ENCODE results near the gene PRKCB.

PRKCB gene

GRCh38 chr16:23852794-23853562 lies 17.2 kb downstream of the PRKCB start:
- no peak for TF ChIP-seq SIN3A (IDR thresholded peaks at IDR 0.05; ENCODE audit: borderline replicate concordance, insufficient read depth, low read length)
- TF ChIP-seq REST (IDR thresholded peaks at IDR 0.05; ENCODE audit: insufficient read depth in 1 of 2, low read depth in 2 of 2, low read length in 2 of 2): no peak
- TF ChIP-seq TAF1 (IDR thresholded peaks at IDR 0.05; ENCODE audit: borderline replicate concordance, insufficient read depth, low read length): no peak
- TF ChIP-seq FOXP2 (optimal IDR thresholded peaks at IDR 0.05; ENCODE audit: borderline replicate concordance, extremely low read depth, extremely low read length, insufficient read depth): no peak
- no peak for TF ChIP-seq POLR2AphosphoS5 (IDR thresholded peaks at IDR 0.05; ENCODE audit: low read depth, low read length)

- TF ChIP-seq SIN3A (IDR thresholded peaks at IDR 0.05; ENCODE audit: borderline replicate concordance, insufficient read depth, low read length) (no peak), POLR2AphosphoS5 (IDR thresholded peaks at IDR 0.05; ENCODE audit: low read depth, low read length) (no peak), TAF1 (IDR thresholded peaks at IDR 0.05; ENCODE audit: borderline replicate concordance, insufficient read depth, low read length) (no peak), FOXP2 (optimal IDR thresholded peaks at IDR 0.05; ENCODE audit: borderline replicate concordance, extremely low read depth, extremely low read length, insufficient read depth) (no peak), REST (IDR thresholded peaks at IDR 0.05; ENCODE audit: insufficient read depth in 1 of 2, low read depth in 2 of 2, low read length in 2 of 2) (no peak)
Measured at GRCh38 chr16:23855010-23855409, 19.2 kb downstream of the PRKCB start.

GRCh38 chr16:23856251-23856709 lies 20.5 kb downstream of the PRKCB start:
- TF ChIP-seq FOXP2 (optimal IDR thresholded peaks at IDR 0.05; ENCODE audit: borderline replicate concordance, extremely low read depth, extremely low read length, insufficient read depth) (no peak), REST (IDR thresholded peaks at IDR 0.05; ENCODE audit: insufficient read depth in 1 of 2, low read depth in 2 of 2, low read length in 2 of 2) (no peak)

GRCh38 chr16:23857256-23857880 lies 21.6 kb downstream of the PRKCB start:
- no peak for TF ChIP-seq REST (IDR thresholded peaks at IDR 0.05; ENCODE audit: insufficient read depth in 1 of 2, low read depth in 2 of 2, low read length in 2 of 2)
- TF ChIP-seq FOXP2 (optimal IDR thresholded peaks at IDR 0.05; ENCODE audit: borderline replicate concordance, extremely low read depth, extremely low read length, insufficient read depth): no peak
- no peak for TF ChIP-seq TAF1 (IDR thresholded peaks at IDR 0.05; ENCODE audit: borderline replicate concordance, insufficient read depth, low read length)
- no peak for TF ChIP-seq SIN3A (IDR thresholded peaks at IDR 0.05; ENCODE audit: borderline replicate concordance, insufficient read depth, low read length)
- no peak for TF ChIP-seq POLR2AphosphoS5 (IDR thresholded peaks at IDR 0.05; ENCODE audit: low read depth, low read length)

All from PFSK-1 (cell line).